MM.1S (cell line): ENCODE results near the gene STRN.

Experiments used
- CTCF ChIP-seq: fragments of 300-600 bp; sonication (generic); IDR thresholded peaks from 2 replicates; pipeline ENCODE4 v1.5.1; 2016; ENCODE audit warnings: antibody characterized with exemption, low read length, mixed read lengths
- EZH2 ChIP-seq: fragments of 300-600 bp; sonication (generic); optimal IDR thresholded peaks from 2 replicates; pipeline ENCODE3; 2017; ENCODE audit warnings: low read depth, mild to moderate bottlenecking, antibody characterized with exemption, low read length, mixed read lengths

GRCh38 chr2:36861896-36862295 lies 104.4 kb downstream of the STRN start:
- TF ChIP-seq CTCF = no peak
- TF ChIP-seq EZH2 = no peak
